Glutamatergic neuron (in vitro differentiated cells): Measurements from ENCODE around the gene PRXL2A. TPM values are rescaled to one million over a fixed set of nuclear protein-coding genes. Genes with fewer than 3 reads are reported as not detected.
A peak's percentile ranks its signal among the peaks of the same experiment; 100 is the strongest.
"Not testable (repeated sequence)": the region's sequence is repeated elsewhere in the genome, so short reads cannot be mapped to it uniquely, and the experiment has no call there.

Source experiments
- DNase-seq: peaks from one replicate; pipeline ENCODE4 v3.0.0; 2022
- H3K27ac Mint-ChIP-seq: one replicate; pipeline ENCODE4 v1.8.0; 2020; ENCODE audit warnings: mild to moderate bottlenecking, mixed read lengths, inconsistent platforms; ENCODE audit not compliant: unreplicated experiment
- H3K27me3 Mint-ChIP-seq: one replicate; pipeline ENCODE4 v1.8.0; 2020; ENCODE audit warnings: mild to moderate bottlenecking, moderate library complexity, mixed read lengths, inconsistent platforms; ENCODE audit not compliant: unreplicated experiment
- H3K36me3 Mint-ChIP-seq: one replicate; pipeline ENCODE4 v1.8.0; 2020; ENCODE audit warnings: mild to moderate bottlenecking, mixed read lengths, inconsistent platforms; ENCODE audit not compliant: unreplicated experiment
- H3K4me1 Mint-ChIP-seq: one replicate; pipeline ENCODE4 v1.8.0; 2020; ENCODE audit warnings: mild to moderate bottlenecking, low read depth, mixed read lengths, inconsistent platforms; ENCODE audit not compliant: unreplicated experiment
- H3K4me3 Mint-ChIP-seq: one replicate; pipeline ENCODE4 v1.8.0; 2020; ENCODE audit warnings: mild to moderate bottlenecking, mixed read lengths, inconsistent platforms; ENCODE audit not compliant: unreplicated experiment
- H3K9me3 Mint-ChIP-seq: one replicate; pipeline ENCODE4 v1.8.0; 2020; ENCODE audit warnings: mild to moderate bottlenecking, moderate library complexity, mixed read lengths, inconsistent platforms; ENCODE audit not compliant: unreplicated experiment
- total RNA-seq: library from RNA; stranded (reverse); fragmentation: NEBNext Ultra II Directional; extraction: Animal tissue kit (Norgen Biotek cat#: 25700); gene quantifications from one replicate; pipeline ENCODE4 v1.2.1, GENCODE V29; 2021; ENCODE audit not compliant: unreplicated experiment
- TF ChIP-seq, protein P1 (sequence below): fragments of 200-600 bp; sonication (generic); IDR thresholded peaks from one replicate; pipeline ENCODE4 v1.5.0; 2021; ENCODE audit not compliant: partially characterized antibody, unreplicated experiment

Gene PRXL2A
- total RNA-seq, 1 donor from 2014 or later: 164 TPM

DNA sequence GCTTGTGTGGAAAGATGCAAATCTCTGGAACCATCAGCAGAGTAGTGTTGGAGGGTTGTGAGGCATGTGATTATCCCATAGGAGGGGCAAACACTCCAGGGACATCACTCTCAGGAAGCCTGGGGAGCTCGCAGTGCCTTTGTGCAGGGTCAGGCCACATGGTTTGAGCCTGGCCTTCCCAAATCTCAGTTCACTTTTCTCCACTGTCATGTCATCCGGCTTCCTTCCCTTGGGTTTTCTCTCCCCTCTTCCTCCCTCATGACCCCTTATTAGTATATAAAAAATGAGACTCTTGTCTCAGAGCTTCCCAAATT is 66.2 kb downstream of the PRXL2A start:
- H3K36me3 Mint-ChIP-seq: peaks cover 15% of the 10 kb centered on the region
- H3K9me3 Mint-ChIP-seq: peaks cover 8% of the 10 kb centered on the region
- peak overlapping the region; percentile 46 for H3K27ac Mint-ChIP-seq
- peaks cover 2% of the 10 kb centered on the region for H3K27me3 Mint-ChIP-seq
- no peak for DNase-seq
- H3K4me3 Mint-ChIP-seq: peak overlapping the region; percentile 38
- peaks cover 28% of the 10 kb centered on the region for H3K4me1 Mint-ChIP-seq
- TF ChIP-seq, protein P1, sequence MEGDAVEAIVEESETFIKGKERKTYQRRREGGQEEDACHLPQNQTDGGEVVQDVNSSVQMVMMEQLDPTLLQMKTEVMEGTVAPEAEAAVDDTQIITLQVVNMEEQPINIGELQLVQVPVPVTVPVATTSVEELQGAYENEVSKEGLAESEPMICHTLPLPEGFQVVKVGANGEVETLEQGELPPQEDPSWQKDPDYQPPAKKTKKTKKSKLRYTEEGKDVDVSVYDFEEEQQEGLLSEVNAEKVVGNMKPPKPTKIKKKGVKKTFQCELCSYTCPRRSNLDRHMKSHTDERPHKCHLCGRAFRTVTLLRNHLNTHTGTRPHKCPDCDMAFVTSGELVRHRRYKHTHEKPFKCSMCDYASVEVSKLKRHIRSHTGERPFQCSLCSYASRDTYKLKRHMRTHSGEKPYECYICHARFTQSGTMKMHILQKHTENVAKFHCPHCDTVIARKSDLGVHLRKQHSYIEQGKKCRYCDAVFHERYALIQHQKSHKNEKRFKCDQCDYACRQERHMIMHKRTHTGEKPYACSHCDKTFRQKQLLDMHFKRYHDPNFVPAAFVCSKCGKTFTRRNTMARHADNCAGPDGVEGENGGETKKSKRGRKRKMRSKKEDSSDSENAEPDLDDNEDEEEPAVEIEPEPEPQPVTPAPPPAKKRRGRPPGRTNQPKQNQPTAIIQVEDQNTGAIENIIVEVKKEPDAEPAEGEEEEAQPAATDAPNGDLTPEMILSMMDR: no peak

- no peak overlapping the region for H3K27ac Mint-ChIP-seq
- H3K4me1 Mint-ChIP-seq: peaks cover 26% of the 10 kb centered on the region
- DNase-seq: no peak
- TF ChIP-seq, protein P1: no peak
- peak overlapping the region; percentile 38 for H3K4me3 Mint-ChIP-seq
- H3K36me3 Mint-ChIP-seq: peaks cover 15% of the 10 kb centered on the region
- H3K27me3 Mint-ChIP-seq: peaks cover 2% of the 10 kb centered on the region
- H3K9me3 Mint-ChIP-seq: peaks cover 8% of the 10 kb centered on the region
These were observed 66.6 kb downstream of the PRXL2A start for GRCh38 chr10:80474941-80475340.

DNA sequence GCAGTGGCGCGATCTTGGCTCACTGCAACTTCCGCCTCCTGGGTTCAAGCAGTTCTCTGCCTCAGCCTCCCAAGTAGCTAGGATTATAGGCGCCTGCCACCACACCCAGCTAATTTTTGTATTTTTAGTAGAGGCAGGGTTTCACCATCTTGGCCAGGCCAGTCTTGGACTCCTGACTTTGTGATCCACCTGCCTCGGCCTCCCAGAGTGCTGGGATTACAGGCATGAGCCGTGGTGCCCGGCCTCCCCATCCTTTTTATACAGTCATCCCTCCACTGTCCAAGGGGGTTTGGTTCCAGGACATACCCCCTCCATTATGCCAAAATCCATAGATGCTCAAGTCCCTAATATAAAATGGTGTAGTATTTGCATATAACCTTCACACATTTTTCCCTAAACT is 67.3 kb downstream of the PRXL2A start:
- not testable (repeated sequence) for H3K27me3 Mint-ChIP-seq, H3K27ac Mint-ChIP-seq

DNA sequence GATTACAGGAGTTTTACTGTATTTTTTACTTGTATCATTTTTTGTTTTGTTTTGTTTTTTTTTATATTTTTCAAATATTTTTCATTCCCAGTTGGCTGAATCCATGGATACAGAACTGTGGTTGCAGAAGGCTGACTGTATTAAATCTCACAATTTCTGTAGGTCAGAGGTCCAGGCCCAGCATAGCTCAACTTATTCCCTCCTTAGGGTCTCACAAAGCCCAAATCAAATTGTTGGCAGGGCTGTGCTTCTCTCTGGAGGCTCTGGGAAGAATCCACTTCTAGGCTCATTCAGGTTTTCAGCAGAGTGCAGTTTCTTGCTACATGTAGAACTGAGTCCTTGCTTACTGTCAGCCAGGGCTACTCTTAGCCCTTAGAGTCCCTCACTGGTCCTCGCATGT is 68.3 kb downstream of the PRXL2A start:
- Mint-ChIP-seq H3K4me3 (no peak overlapping the region), H3K27me3 (no peaks in the 10 kb centered on the region), H3K9me3 (peaks cover 8% of the 10 kb centered on the region), H3K27ac (no peak overlapping the region), H3K4me1 (peaks cover 26% of the 10 kb centered on the region), H3K36me3 (peaks cover 15% of the 10 kb centered on the region)
- no peak for DNase-seq
- TF ChIP-seq, protein P1: no peak

More for the DNA sequence above, 67.3 kb downstream of the PRXL2A start:
- not testable (repeated sequence) for DNase-seq, H3K4me3 Mint-ChIP-seq, H3K9me3 Mint-ChIP-seq
- peaks cover 15% of the 10 kb centered on the region for H3K36me3 Mint-ChIP-seq
- peaks cover 26% of the 10 kb centered on the region for H3K4me1 Mint-ChIP-seq

DNA sequence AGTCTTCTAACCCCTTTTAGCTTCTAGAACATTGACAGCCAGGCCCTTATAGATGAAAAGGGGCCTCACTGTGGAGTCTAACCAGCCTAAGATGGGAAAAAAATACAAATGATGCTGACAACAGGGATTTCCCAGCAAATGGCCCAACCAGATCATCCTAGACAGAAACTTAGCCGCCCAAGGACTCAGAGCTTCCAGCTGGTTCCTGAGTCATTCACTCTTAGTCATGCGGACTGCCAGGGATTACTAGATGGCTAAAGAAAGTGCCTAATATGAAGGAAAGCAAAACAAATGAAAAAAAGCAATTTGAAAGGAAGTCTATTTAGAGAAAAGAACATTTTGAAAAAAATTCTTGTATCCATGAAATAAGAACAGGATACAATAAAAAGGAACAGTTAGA is 69.5 kb downstream of the PRXL2A start:
- peaks cover 2% of the 10 kb centered on the region for H3K27me3 Mint-ChIP-seq
- H3K36me3 Mint-ChIP-seq: peaks cover 15% of the 10 kb centered on the region
- DNase-seq: no peak
- peaks cover 8% of the 10 kb centered on the region for H3K9me3 Mint-ChIP-seq
- TF ChIP-seq, protein P1: no peak
- H3K27ac Mint-ChIP-seq: no peak overlapping the region
- H3K4me3 Mint-ChIP-seq: no peak overlapping the region
- peaks cover 21% of the 10 kb centered on the region for H3K4me1 Mint-ChIP-seq

DNA sequence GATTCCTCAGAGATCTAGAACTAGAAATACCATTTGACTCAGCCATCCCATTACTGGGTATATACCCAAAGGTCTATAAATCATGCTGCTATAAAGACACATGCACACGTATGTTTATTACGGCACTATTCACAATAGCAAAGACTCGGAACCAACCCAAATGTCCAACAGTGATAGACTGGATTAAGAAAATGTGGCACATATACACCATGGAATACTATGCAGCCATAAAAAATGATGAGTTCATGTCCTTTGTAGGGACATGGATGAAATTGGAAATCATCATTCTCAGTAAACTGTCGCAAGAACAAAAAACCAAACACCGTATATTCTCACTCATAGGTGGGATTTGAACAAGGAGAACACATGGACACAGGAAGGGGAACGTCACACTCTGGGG is 72.0 kb downstream of the PRXL2A start:
- Mint-ChIP-seq H3K4me1 (peaks cover 20% of the 10 kb centered on the region), H3K36me3 (peaks cover 15% of the 10 kb centered on the region)
- not testable (repeated sequence) for H3K27me3 Mint-ChIP-seq, H3K9me3 Mint-ChIP-seq, H3K4me3 Mint-ChIP-seq, DNase-seq, H3K27ac Mint-ChIP-seq
